ENCODE data around the gene SIX5. TPM values are rescaled to one million over a fixed set of nuclear protein-coding genes. Genes with fewer than 3 reads are reported as not detected.

SIX5 gene
- total RNA-seq, 1 experiment from 2014 or later = 26.0 TPM

DNA sequence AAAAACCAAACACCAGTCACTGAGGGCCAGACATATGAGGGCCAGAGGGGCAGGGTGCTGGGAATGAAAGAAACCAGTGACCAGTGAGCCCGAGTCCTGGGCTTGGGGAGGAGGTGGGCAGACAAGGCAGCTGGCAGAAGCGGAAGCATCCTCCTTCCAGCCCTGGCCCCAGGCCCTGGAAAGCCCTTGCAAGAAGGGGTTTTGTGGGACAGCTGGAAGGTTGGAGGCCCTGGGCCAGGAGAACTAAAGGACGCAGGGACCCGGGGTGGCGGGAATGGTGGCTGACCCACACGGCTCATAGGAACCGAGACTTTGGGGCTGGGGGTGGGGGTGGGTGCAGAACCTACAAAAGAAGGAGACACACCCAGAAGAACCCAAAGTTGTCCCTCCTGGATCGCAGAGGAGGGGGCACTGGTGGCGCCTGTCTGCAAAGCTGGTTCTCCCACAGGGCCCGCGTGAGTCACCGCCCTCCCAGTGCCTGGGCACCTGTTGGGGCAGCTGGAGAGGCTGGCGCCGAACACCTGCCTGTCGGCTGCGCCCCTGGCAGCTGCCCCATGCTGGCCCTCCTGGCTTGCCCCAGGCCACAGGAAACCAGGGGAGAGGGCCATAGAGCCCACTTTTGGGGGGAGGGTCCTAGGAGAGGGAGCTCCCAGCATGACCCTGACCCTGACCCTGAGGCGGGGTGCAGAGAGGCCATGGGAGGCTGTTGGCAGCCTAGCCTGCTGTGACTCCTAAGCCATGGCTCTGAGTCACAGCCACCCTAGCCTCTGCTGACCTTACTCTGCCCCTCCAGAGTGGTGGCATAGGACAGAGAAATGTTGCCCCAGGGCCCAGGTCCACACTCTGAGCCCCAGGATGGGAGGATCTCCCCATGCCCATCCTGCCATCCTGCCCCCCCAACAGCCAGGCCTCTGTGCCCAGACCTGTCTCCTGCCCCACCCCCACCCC lies 12.4 kb upstream of the SIX5 start:
- peaks cover 12% of the 10 kb centered on the region for H3K36me3 Mint-ChIP-seq
- ATAC-seq (no peak), DNase-seq (ENCODE audit: low spot score) (no peak)
- H3K9me3 Mint-ChIP-seq = no peaks in the 10 kb centered on the region
- no peak overlapping the region for H3K27ac Mint-ChIP-seq
- H3K4me3 Mint-ChIP-seq = no peak overlapping the region
- peaks cover 33% of the 10 kb centered on the region for H3K4me1 Mint-ChIP-seq
- H3K27me3 Mint-ChIP-seq (ENCODE audit: low read depth) = peaks cover 32% of the 10 kb centered on the region
- ChIA-PET POLR2A (interaction anchor here (5.4 kb wide), 1 partner anchor 11 kb away, joined by 70 read pairs; the partner anchor contains the start of gene SIX5), CTCF (interaction anchor here (0.6 to 5.4 kb wide), 8 partner anchors 11 to 102 kb away, joined by 4 to 175 read pairs (median 10); partner anchors contain the start of genes DMWD, RSPH6A and SIX5)
- TF ChIP-seq ZNF423 (CRISPR knock-in tag; IDR thresholded peaks at IDR 0.05) (no peak), ATF1 (CRISPR knock-in tag; IDR thresholded peaks at IDR 0.05) (no peak), NFYB (CRISPR knock-in tag; conservative IDR thresholded peaks at IDR 0.05; ENCODE audit: low read depth) (no peak), ZNF263 (CRISPR knock-in tag; IDR thresholded peaks at IDR 0.05; ENCODE audit: low read depth) (no peak), MXD4 (CRISPR knock-in tag; IDR thresholded peaks at IDR 0.05; ENCODE audit: borderline replicate concordance) (no peak), NR2C2 (CRISPR knock-in tag; IDR thresholded peaks at IDR 0.05) (no peak), TEAD4 (CRISPR knock-in tag; IDR thresholded peaks at IDR 0.05) (no peak), HMGA2 (CRISPR knock-in tag; IDR thresholded peaks at IDR 0.05) (no peak), GRHL2 (CRISPR knock-in tag; IDR thresholded peaks at IDR 0.05; ENCODE audit: insufficient replicate concordance, severe bottlenecking) (no peak), ZBTB21 (CRISPR knock-in tag; IDR thresholded peaks at IDR 0.05; ENCODE audit: borderline replicate concordance) (no peak)
- TF ChIP-seq, protein P1, sequence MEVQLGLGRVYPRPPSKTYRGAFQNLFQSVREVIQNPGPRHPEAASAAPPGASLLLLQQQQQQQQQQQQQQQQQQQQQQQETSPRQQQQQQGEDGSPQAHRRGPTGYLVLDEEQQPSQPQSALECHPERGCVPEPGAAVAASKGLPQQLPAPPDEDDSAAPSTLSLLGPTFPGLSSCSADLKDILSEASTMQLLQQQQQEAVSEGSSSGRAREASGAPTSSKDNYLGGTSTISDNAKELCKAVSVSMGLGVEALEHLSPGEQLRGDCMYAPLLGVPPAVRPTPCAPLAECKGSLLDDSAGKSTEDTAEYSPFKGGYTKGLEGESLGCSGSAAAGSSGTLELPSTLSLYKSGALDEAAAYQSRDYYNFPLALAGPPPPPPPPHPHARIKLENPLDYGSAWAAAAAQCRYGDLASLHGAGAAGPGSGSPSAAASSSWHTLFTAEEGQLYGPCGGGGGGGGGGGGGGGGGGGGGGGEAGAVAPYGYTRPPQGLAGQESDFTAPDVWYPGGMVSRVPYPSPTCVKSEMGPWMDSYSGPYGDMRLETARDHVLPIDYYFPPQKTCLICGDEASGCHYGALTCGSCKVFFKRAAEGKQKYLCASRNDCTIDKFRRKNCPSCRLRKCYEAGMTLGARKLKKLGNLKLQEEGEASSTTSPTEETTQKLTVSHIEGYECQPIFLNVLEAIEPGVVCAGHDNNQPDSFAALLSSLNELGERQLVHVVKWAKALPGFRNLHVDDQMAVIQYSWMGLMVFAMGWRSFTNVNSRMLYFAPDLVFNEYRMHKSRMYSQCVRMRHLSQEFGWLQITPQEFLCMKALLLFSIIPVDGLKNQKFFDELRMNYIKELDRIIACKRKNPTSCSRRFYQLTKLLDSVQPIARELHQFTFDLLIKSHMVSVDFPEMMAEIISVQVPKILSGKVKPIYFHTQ (CRISPR knock-in tag; IDR thresholded peaks at IDR 0.05) = no peak
- TF ChIP-seq, protein P2, sequence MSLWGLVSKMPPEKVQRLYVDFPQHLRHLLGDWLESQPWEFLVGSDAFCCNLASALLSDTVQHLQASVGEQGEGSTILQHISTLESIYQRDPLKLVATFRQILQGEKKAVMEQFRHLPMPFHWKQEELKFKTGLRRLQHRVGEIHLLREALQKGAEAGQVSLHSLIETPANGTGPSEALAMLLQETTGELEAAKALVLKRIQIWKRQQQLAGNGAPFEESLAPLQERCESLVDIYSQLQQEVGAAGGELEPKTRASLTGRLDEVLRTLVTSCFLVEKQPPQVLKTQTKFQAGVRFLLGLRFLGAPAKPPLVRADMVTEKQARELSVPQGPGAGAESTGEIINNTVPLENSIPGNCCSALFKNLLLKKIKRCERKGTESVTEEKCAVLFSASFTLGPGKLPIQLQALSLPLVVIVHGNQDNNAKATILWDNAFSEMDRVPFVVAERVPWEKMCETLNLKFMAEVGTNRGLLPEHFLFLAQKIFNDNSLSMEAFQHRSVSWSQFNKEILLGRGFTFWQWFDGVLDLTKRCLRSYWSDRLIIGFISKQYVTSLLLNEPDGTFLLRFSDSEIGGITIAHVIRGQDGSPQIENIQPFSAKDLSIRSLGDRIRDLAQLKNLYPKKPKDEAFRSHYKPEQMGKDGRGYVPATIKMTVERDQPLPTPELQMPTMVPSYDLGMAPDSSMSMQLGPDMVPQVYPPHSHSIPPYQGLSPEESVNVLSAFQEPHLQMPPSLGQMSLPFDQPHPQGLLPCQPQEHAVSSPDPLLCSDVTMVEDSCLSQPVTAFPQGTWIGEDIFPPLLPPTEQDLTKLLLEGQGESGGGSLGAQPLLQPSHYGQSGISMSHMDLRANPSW (CRISPR knock-in tag; conservative IDR thresholded peaks at IDR 0.05; ENCODE audit: low read depth) = no peak
- TF ChIP-seq, protein P3, sequence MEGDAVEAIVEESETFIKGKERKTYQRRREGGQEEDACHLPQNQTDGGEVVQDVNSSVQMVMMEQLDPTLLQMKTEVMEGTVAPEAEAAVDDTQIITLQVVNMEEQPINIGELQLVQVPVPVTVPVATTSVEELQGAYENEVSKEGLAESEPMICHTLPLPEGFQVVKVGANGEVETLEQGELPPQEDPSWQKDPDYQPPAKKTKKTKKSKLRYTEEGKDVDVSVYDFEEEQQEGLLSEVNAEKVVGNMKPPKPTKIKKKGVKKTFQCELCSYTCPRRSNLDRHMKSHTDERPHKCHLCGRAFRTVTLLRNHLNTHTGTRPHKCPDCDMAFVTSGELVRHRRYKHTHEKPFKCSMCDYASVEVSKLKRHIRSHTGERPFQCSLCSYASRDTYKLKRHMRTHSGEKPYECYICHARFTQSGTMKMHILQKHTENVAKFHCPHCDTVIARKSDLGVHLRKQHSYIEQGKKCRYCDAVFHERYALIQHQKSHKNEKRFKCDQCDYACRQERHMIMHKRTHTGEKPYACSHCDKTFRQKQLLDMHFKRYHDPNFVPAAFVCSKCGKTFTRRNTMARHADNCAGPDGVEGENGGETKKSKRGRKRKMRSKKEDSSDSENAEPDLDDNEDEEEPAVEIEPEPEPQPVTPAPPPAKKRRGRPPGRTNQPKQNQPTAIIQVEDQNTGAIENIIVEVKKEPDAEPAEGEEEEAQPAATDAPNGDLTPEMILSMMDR (IDR thresholded peaks at IDR 0.05) = no peak
- TF ChIP-seq, protein P4, sequence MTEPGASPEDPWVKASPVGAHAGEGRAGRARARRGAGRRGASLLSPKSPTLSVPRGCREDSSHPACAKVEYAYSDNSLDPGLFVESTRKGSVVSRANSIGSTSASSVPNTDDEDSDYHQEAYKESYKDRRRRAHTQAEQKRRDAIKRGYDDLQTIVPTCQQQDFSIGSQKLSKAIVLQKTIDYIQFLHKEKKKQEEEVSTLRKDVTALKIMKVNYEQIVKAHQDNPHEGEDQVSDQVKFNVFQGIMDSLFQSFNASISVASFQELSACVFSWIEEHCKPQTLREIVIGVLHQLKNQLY (CRISPR knock-in tag; IDR thresholded peaks at IDR 0.05) = no peak
- TF ChIP-seq, protein P5, sequence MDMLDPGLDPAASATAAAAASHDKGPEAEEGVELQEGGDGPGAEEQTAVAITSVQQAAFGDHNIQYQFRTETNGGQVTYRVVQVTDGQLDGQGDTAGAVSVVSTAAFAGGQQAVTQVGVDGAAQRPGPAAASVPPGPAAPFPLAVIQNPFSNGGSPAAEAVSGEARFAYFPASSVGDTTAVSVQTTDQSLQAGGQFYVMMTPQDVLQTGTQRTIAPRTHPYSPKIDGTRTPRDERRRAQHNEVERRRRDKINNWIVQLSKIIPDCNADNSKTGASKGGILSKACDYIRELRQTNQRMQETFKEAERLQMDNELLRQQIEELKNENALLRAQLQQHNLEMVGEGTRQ (CRISPR knock-in tag; IDR thresholded peaks at IDR 0.05) = no peak
- TF ChIP-seq, protein P6, sequence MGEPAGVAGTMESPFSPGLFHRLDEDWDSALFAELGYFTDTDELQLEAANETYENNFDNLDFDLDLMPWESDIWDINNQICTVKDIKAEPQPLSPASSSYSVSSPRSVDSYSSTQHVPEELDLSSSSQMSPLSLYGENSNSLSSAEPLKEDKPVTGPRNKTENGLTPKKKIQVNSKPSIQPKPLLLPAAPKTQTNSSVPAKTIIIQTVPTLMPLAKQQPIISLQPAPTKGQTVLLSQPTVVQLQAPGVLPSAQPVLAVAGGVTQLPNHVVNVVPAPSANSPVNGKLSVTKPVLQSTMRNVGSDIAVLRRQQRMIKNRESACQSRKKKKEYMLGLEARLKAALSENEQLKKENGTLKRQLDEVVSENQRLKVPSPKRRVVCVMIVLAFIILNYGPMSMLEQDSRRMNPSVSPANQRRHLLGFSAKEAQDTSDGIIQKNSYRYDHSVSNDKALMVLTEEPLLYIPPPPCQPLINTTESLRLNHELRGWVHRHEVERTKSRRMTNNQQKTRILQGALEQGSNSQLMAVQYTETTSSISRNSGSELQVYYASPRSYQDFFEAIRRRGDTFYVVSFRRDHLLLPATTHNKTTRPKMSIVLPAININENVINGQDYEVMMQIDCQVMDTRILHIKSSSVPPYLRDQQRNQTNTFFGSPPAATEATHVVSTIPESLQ (CRISPR knock-in tag; IDR thresholded peaks at IDR 0.05) = no peak
- TF ChIP-seq, protein P7, sequence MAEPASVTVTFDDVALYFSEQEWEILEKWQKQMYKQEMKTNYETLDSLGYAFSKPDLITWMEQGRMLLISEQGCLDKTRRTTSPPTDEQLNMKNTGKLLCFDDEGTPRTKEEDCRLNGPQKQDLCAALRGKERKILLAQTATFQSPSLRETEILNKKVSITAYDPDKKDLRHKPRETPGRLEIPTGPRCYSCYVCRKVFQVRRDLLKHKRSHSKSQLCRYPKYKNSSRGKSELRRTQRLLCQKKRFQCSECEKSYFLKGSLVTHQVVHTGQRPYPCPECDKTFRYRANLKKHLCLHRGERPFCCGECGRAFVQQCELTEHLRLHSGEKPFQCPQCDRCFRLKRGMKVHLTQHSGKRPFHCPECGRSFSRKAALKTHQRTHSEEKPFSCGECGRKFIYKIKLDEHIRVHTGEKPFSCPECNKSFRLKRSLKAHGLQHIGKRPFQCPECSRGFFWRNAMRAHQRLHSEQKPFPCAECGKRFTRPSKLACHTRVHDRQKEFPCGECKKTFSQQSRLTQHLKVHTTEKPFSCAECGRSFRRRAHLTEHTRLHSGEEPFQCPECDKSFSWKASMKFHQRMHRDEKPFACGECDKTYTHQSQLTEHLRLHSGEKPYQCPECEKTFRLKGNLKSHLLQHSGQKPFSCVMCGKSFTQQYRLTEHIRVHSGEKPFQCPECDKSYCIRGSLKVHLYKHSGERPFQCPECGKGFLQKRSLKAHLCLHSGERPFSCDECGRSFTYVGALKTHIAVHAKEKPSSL (CRISPR knock-in tag; conservative IDR thresholded peaks at IDR 0.05) = no peak
- TF ChIP-seq, protein P8, sequence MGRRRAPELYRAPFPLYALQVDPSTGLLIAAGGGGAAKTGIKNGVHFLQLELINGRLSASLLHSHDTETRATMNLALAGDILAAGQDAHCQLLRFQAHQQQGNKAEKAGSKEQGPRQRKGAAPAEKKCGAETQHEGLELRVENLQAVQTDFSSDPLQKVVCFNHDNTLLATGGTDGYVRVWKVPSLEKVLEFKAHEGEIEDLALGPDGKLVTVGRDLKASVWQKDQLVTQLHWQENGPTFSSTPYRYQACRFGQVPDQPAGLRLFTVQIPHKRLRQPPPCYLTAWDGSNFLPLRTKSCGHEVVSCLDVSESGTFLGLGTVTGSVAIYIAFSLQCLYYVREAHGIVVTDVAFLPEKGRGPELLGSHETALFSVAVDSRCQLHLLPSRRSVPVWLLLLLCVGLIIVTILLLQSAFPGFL (CRISPR knock-in tag; IDR thresholded peaks at IDR 0.05; ENCODE audit: borderline replicate concordance) = no peak

Data from WTC11 (cell line).